Measurements from ENCODE around the gene IGFBP6.

IGFBP6 gene

DNA sequence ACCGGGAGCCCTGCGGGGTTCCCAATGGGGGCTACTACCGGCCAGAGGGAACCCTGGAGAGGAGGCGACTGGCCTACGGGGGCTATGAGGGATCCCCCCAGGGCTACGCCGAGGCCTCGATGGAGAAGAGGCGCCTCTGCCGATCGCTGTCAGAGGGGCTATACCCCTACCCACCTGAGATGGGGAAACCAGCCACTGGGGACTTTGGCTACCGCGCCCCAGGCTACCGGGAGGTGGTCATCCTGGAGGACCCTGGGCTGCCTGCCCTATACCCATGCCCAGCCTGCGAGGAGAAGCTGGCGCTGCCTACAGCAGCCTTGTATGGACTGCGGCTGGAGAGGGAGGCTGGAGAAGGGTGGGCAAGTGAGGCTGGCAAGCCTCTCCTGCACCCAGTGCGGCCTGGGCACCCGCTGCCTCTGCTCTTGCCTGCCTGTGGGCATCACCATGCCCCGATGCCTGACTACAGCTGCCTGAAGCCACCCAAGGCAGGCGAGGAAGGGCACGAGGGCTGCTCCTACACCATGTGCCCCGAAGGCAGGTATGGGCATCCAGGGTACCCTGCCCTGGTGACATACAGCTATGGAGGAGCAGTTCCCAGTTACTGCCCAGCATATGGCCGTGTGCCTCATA lies 37.9 kb upstream of the IGFBP6 start:
- DNase-seq (ENCODE audit: low read depth, low spot score) = no peak

DNA sequence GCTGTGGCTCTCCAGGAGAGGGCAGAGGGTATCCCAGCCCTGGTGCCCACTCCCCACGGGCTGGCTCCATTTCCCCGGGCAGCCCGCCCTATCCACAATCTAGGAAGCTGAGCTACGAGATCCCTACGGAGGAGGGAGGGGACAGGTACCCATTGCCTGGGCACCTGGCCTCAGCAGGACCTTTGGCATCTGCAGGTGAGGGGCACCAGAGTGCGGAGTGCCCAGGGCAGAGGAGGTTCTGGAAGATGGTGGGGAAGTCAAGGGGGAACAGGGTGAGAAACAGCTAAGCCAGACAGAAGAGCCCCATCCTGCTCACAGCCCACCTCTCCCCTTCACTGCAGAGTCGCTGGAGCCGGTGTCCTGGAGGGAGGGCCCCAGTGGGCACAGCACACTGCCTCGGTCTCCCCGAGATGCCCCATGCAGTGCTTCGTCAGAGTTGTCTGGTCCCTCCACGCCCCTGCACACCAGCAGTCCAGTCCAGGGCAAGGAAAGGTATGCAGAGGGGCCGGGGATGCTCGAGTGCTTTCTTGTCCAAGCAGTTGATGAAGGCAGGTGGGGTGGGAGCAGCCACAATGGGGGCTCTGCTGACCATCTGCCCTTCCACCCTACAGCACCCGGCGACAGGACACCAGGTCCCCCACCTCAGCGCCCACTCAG lies 37.3 kb upstream of the IGFBP6 start:
- no peak for DNase-seq (ENCODE audit: low read depth, low spot score)

DNA sequence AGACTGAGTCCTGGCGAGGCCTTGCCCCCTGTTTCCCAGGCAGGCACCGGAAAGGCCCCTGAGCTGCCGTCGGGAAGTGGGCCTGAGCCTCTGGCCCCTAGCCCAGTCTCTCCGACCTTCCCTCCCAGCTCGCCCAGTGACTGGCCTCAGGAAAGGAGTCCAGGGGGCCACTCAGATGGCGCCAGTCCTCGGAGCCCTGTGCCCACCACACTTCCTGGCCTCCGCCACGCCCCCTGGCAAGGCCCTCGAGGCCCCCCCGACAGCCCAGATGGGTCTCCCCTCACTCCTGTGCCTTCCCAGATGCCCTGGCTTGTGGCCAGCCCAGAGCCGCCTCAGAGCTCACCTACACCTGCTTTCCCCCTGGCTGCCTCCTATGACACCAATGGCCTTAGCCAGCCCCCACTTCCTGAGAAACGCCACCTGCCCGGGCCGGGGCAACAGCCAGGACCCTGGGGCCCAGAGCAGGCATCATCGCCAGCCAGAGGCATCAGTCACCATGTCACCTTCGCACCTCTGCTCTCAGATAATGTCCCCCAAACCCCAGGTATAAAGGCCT lies 36.7 kb upstream of the IGFBP6 start:
- no peak for DNase-seq (ENCODE audit: low read depth, low spot score)

DNA sequence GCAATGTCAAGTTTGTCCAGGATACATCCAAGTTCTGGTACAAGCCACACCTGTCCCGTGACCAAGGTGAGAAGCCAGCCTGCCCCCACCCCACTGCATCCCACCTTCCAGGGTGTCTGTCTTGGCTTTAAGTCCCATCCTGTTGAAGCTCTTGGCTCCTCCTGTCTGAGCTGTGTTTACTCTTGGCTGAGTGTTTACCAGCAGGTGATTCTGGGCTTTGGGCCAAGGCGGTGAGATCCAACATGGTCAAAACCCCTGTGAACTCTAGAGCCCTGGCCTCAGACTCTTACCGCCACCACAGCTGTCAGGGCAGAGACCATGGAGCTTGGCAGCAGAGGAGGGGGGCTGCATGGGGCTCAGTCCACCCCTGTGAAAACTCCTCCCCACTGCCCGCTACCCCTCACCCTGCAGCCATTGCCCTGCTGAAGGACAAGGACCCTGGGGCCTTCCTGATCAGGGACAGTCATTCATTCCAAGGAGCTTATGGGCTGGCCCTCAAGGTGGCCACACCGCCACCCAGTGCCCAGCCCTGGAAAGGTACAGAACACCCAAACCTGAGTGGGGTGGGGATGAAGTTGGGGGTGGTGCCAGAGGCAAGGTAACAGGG lies 36.0 kb upstream of the IGFBP6 start:
- DNase-seq (ENCODE audit: low read depth, low spot score) = no peak

DNA sequence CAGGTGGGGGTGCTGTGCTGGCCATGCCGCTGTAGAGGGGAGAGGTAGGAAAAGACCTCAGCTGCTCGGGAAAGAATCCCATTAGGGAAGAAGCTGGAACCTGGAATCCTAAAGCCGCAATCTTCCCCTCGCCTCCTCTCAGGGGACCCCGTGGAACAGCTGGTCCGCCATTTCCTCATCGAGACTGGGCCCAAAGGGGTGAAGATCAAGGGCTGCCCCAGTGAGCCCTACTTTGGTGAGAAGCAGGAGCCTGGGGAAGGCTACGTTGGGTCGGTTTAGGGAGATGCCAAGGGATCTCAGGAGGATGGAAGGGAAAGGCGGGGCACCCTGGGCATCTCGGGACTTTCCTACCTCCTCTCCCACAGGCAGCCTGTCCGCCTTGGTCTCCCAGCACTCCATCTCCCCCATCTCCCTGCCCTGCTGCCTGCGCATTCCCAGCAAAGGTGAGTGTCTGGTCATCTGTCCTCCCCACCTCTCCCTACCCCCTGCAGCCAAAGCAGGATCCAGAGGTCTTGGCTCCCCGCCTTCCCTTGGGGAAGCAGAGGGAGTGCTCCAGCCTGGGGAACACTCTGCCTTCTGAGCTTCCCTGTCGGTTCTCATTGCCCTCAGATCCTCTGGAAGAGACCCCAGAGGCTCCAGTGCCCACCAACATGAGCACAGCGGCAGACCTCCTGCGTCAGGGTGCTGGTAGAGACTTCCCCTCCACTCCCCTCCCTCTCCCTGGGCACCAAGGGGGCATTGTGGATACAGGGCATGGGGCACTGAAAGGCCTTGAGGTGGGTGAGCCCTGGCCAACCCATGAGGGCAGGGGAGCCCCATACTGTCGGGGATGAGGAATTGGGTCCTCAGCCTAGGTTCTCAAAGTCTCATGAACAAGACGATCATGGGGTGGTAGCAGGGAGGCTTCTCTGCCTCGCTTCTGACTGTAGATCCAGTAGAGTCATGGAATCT lies 35.2 kb upstream of the IGFBP6 start:
- no peak for DNase-seq (ENCODE audit: low read depth, low spot score)

DNA sequence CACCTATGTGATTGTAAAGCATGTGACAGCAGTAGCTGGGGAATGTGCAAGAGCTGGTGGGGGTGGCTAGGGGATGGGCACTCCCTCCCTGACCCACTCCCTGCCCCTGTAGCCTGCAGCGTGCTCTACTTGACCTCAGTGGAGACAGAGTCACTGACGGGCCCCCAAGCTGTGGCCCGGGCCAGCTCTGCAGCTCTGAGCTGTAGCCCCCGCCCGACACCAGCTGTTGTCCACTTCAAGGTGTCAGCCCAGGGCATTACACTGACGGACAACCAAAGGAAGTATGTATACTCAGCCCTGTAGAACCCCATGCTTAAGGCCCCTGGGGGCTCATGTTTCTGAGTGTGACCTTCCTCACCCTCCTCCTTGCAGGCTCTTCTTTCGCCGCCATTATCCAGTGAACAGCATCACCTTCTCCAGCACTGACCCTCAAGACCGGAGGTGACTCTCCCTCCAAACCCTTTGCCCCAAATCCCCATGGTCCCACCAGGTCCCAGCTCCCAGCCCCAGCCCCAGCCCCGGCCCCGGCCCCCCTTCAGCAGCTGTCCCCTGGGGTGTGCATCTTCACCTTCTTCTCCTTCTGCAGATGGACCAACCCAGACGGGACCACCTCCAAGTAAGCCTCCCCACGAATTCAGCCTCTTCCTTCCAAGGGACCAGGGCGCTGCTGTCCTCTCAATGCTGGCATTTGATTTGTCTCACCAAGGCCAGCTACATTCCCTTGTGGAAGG lies 34.3 kb upstream of the IGFBP6 start:
- DNase-seq (ENCODE audit: low read depth, low spot score) = no peak

DNA sequence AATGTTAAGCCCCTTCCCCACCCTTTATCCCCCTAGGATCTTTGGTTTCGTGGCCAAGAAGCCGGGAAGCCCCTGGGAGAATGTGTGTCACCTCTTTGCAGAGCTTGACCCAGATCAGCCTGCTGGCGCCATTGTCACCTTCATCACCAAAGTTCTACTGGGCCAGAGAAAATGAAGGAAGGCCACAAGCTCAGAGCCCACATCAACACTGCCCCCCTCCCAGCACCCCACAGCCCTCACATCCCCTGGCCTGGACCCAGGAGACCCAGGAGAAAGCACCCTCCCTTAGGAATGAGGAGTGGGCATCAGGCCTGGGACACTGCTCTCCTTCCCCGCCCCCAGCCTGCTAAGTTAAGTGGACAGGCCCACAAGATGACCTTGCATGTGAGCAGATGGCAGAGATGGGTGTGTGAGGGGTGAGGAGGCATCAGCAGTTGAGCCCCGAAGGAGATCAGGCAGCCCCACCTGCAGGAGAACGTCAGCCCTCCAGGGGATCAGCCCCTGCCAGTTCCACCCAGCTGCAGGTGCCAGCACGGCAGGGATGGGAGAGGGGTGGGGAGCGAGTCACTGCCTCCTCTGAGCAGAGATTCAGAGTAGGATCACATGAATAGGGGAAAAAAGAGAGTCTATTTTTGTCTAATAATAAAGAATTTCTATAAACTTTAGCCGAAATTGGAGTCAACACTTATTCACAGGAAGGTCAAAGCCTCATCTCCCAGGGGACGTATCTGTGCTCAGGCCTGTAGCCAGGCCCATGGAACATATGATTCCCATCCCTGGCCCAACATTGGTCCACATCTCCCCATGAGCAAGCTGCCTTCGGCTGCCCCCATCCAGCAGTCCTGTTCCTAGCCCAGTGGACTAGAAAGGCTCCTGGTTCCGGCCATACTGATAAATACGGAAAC lies 33.5 kb upstream of the IGFBP6 start:
- no peak for DNase-seq (ENCODE audit: low read depth, low spot score)

DNA sequence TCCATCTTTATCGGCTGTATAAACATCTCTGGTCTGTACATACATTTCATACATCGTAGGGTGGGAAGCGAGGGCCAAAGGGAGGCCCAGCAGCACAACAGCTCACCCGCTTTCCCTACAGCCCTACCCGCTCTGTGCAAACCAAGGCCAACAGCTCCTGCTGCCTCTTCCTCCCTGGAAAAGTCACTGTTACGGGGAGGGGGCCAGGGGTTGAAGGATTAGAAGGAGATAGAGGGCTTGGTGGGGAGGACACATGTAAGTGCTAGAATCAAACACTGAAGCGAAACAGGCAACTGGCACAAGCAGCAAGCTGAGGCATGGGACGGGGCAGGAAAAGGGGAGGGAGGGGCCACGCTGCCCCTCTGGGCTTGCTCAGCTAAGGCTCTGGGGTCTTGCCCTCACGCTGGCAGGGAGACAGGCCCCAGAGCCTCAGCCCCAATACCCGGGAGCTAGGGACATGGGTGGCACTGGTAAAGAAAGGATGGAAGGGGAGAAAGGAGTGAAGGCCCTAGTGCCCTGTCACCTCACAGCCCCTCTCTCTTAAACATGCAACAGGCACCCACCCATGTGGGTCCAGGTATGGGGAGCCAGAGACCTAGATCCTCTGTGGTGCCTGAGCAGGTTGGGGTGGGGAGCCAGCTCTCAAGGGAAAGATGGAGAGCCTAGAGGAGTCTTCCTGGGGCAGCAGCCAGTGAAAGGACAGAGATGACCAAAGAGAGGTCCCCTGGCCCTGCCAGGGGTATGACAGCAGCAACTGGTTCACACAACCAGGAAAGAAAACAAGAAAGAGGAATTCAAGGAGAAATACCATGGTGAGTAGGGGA lies 32.6 kb upstream of the IGFBP6 start:
- no peak for DNase-seq (ENCODE audit: low read depth, low spot score)

DNA sequence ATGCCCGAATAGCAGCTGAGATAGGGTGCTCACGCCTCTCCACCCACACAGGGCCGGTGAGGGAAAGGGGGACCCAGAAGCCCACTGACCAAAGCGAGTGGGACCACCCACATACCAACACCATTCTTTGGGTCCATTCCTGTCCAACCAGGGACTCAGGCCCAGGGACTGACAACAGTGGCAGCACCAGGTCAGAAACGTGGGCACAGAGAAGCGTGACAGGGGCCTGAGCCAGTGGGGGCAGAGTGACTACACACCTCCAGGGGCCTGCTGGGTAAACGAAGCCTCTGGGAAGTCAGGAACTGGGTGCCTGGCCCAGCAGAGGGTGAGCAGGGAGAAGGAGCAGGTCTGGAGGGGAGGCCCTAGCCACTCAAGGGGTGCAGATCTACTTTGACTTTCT lies 32.0 kb upstream of the IGFBP6 start:
- no peak for DNase-seq (ENCODE audit: low read depth, low spot score)

DNA sequence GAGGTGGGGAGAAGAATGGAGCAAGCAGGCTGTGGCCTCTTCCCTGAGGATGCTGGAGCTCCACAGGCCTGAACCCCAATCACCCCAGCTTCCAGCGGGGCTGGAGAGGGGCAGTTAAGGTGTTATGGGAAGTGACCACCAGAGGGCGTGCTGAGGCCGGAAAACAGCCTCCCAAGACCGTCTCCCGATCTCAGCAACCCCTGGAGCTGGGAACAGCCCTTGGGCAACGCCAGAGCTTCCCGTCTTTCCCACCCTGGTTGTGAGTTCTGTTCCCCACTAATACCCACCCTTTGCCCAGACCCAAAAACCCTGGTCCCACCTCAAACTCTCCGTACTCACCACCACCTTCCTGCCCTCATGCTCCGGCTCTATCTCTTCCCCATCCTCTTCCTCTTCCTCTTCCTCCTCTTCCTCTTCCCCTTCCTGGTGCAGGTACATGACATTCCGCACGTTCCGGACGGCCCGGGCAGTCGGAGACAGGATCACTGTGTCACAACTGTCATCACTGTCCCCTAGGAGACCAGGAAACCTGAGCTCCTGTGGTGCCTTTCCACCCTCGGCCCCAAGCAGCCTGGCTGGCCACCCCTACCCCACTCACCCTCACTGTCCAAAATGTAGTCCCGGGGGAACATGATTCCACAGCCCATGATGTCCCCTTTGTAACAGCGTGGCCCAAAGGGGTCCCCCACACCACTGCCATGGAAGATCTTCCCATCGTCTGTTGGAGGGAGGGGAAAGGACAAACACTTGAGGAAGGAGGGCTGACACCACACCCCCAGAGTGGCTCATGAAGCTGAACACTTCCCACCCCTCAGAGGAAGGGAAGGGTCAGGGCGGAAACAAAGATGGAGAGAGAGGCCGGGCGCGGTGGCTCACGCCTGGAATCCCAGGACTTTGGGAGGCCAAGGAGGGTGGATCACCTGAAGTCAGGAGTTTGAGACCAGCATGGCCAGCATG lies 31.2 kb upstream of the IGFBP6 start:
- DNase-seq (ENCODE audit: low read depth, low spot score) = no peak

DNA sequence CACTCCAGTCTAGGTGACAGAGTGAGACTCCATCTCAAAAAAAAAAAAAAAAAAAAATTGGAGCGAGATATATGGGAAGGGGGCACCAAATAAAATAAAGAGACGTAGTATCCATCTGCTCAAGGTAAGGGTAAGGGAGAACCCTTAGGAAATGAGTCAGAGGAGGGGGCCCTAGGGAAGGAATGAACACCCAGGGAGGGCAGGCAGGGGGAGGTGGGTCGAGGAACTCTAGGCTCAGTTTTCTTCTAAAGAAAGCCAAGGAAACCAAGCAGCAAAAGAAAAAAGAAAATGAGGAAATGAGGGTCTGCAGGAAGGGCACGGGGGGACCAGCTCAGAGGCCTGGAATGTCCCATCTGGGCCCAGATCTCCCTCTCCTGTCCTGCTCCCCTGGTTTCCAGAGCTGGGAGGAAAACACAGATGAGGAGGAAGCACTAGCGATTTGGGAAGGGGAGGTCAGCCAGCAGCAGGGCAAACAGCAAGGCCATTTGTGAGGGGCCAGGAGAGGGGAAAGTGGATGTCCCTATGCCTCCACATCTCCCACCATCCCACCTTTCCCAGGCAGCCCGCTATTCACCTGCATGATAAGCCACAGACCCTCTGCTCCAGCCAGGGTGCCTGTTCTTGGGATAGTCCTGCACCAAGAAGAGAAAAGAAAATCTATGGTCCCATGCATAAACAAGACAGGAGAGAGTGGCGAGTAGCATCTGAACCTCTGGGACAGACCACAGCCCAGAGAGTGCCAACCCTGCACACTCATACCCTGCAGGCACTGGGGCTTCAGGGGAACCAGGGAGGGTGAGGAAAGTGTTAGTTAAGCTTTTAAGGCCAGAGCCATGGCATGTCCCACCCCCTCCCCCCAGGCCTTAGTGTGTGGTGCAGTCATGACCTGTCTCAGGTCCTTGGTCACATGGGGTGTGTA lies 30.1 kb upstream of the IGFBP6 start:
- no peak for DNase-seq (ENCODE audit: low read depth, low spot score)

DNA sequence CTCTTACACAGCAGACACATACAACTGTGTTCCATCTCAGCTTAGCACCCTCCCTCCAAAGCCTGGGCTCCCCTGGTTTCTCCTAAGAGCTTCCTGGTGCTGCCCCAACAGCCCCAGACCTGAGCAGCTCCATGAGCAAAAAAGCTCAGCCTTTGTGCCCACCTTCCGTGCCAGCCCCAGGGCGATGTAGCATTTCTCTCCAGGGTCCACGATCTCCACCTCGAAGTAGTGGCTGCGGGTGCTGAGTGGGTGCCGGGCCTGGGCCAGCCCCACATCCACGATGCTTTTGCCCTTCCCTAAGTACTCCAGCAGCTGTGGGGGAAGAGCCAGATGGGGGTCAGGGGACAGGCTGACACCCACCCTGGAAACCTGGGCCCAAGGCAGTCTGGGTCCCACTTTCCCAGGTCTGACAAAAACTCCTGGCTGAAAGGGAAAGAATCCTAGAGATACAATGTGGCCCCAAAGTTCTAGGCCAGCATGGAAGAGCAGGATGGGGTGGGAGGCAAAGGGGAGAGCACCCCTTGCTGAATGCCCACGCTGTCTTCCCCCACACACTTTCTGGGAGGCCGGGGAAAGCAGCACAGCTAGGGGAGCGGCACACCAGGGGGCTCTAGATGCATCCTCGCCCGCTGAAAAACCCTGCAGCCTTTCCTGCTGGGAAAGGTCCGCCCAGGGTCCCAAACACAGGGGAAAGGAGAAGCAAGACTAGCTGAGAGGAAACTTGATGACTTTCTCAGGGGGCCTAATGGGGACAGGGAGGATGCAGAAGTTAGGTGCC lies 29.3 kb upstream of the IGFBP6 start:
- DNase-seq (ENCODE audit: low read depth, low spot score) = no peak

DNA sequence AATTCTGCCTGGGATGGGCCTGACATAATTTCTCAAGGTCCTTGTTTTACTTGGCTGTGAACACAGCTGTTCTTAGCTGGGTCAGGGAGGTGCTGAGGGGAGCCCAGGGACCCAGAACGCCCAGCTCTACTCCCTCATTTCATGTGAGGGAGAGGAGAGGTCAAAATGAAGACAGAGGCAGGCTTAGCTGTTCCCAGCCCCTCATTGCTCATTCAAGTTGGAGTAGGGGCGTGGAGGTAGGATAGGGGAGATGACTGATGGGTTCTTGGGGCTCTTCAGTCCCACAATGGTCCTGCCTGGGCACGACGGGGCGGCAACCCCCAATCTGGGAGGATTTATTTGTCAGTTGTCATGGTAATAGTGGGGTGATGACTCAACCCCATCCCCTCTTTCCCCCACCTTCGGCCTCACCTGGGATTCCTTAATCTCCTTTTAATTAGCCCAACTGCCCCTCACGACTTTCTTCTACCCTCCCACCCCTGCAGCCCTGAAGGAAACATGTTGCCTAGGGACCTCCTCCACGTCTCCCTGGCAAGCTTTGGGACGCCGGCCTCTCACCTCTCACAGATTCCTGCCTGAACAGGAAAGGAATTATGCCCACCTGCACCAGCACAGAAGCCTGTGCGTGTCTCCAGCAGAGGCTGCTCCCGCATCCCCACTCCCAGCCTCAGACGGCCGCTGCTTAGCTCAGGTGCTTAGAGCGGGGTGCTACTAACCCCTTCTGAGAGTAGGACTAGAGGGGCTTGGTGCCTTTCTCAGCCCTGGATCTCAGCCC lies 28.5 kb upstream of the IGFBP6 start:
- no peak for DNase-seq (ENCODE audit: low read depth, low spot score)

DNA sequence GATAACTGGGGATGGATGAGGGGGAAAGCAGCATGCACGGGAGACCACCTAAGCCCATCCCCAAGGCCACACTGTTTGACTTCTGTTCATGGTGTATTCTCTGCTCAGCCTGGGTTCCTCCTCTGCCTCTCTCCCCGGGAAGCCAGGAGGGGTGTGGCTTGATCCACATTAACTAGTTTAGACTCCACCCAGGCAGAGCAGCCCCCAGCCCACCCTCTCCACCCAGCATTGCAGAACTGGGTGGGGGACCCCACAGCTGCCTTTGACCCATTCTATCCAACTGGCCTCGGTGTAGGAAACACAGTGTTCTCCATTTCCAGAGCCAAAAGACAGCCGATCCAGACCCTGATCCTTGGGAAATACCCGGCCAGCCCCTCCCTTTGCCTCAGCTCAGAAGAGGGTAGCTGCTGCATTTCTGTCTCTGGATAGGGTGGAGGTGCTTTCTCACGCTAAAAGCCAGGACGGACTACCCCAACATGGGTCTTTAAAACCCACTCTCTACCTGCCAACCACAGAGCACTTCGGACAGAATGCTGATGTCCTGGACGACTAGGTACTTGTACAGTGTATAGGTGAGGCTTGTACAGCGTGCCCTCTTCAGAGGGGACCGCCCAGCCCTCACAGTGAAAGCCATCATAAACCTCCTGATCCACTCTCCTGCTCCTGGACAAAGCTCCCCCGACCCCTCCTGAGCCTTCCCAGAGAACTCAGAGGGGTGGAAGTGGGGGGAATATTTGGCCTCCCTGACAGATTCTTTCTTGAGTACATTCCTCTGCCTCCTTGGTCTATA lies 27.7 kb upstream of the IGFBP6 start:
- DNase-seq (ENCODE audit: low read depth, low spot score) = no peak
